NB4 (cell line): ENCODE data around the gene OXLD1.

ENCODE experiments used
- DNase-seq: peaks from one replicate; pipeline ENCODE4 v3.0.0; 2010; ENCODE audit warnings: low read depth
- H3K4me3 ChIP-seq: one replicate; pipeline ENCODE4 v1.5.1; 2011; ENCODE audit warnings: mild to moderate bottlenecking, low read depth, low read length, moderate library complexity
- CTCF ChIP-seq: IDR thresholded peaks from one replicate; pipeline ENCODE4 v1.5.1; 2012; ENCODE audit warnings: low read depth, low read length
- MYC ChIP-seq: IDR thresholded peaks from 2 replicates; pipeline ENCODE4 v1.6.1; 2011; ENCODE audit warnings: low read depth, low read length
- POLR2A ChIP-seq: IDR thresholded peaks from 2 replicates; pipeline ENCODE4 v1.6.1; 2011; ENCODE audit warnings: mild to moderate bottlenecking; ENCODE audit not compliant: insufficient read length; ENCODE audit errors: extremely low read depth
- TF ChIP-seq, protein P1 (sequence below): IDR thresholded peaks from 2 replicates; pipeline ENCODE4 v1.6.1; 2011; ENCODE audit warnings: low read depth, low read length

Gene OXLD1

GRCh38 chr17:81713004-81713555 is 46.7 kb upstream of the OXLD1 start:
- TF ChIP-seq MYC: no peak
- TF ChIP-seq CTCF: no peak
- TF ChIP-seq, protein P1, sequence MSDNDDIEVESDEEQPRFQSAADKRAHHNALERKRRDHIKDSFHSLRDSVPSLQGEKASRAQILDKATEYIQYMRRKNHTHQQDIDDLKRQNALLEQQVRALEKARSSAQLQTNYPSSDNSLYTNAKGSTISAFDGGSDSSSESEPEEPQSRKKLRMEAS: no peak
- TF ChIP-seq POLR2A: no peak

GRCh38 chr17:81712468-81713003 is 46.1 kb upstream of the OXLD1 start:
- TF ChIP-seq MYC (no peak), CTCF (no peak), POLR2A (no peak)
- TF ChIP-seq, protein P1: no peak
- DNase-seq: peak; percentile 55
- H3K4me3 ChIP-seq: peak overlapping the region; percentile 84

More at GRCh38 chr17:81713004-81713555, 46.7 kb upstream of the OXLD1 start:
- DNase-seq: no peak
- peak overlapping the region; percentile 84 for H3K4me3 ChIP-seq

DNA sequence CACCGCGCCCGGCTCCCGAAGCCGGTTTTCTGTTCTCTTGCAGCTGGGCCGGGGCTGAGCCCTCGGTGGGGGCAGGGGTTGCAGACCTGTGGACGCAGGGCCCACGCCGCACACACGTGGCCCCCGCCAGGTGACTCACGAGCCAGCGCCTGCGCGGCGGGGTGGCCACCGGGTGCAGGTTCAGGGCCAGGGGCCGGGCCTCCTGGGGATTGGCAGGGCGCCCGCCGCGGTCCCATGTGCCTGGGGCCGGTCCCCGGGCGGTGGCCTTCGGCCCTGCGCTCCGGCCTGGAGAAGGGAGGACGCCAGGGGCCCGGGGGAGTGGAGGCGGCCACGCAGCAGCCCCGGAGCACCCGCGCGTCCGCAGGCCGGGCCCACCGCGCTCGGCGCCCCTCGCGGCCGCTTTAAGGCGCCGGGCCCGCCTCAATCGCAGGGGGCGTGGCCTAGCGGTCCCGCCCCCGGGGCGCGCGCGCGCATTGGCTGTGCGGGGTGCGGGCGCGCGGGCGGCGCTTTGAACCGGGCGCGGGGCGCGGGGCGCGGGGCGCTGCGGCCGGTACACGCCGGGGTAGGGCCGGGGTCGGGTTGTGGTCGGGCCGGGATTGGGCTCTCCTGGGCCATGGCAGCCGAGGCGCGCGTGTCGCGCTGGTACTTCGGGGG is 45.5 kb upstream of the OXLD1 start, which contains the start of gene SLC25A10:
Gene SLC25A10, plus strand, starts transcription at position 471 of the 654 bp plus-strand sequence. Its CDS starts 143 bp downstream, at position 614.
- peak; percentile 89 for DNase-seq
- TF ChIP-seq POLR2A (peak; percentile 32), CTCF (no peak), MYC (peak; percentile 94)
- TF ChIP-seq, protein P1: peak; percentile 95
- H3K4me3 ChIP-seq: peak within 1 kb of the TSS; percentile 84

DNA sequence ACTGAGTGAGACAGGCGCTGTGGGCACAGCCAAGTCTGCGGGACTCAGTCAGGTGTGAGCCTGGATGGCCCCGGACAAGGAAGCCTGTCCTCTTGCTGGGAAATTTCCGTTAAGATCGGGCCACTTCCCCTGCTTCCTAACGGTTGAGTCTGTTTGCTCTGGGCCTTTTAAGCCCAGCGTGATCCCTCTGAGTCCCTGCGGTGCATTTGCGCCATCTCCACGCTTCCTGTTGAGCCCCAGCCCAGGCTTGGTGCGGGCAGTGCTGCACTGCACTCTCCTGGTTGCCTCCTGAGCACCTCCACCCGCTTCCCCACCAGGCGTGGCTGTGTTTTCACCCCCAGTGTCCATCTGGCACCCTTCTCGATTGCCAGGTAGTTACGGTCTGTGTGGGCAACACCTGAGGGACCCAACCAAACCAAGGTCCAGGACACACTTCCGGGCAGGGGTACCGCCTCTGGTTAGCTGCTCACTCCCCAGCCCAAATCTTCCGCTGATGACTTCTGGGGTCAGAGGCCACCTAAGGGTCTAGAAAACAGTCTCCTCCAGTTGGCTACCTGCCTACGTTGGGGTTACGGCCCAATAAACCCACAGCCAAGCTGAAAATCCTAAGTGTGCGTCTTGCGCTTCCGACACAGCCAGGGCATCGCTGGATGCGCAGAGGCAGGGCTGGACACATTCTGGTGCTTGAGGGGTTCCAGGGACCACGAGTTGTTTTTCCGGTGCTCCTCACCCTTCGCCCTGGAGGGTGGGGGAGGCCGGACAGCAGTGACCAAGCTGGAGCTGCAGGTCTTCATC is 44.3 kb upstream of the OXLD1 start:
- TF ChIP-seq CTCF (no peak), MYC (peak; percentile 11; the same call in 1 of the 2 replicates), POLR2A (peak; percentile 67)
- TF ChIP-seq, protein P1: peak; percentile 69; the same call in 1 of the 2 replicates
- H3K4me3 ChIP-seq: peak overlapping the region; percentile 67
- peak; percentile 94 for DNase-seq

DNA sequence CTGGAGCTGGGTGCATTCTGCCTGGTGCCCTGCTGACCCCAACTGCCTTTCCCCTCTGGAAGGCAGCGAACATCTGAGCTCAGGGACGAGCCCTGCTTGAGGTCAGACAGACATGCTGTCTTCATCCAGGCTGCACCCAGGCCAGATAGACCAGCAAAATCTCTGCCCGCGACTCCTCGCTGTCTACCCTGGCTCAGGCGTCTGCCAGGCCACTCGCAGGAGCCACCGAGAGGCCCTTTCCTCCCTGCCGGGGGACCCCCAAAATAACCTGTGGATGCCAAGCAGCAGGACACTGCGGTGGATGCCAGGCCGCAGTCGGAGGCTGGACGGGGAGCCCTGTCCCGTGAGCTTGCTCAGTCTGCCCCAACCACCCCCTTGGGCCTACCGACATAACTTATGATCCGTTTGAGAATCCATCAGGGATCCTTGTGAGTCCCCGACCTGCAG is 42.4 kb upstream of the OXLD1 start:
- DNase-seq: no peak
- no peak overlapping the region for H3K4me3 ChIP-seq
- TF ChIP-seq, protein P1: no peak
- TF ChIP-seq POLR2A: no peak
- TF ChIP-seq MYC: no peak
- TF ChIP-seq CTCF: no peak
